ENCODE measurements around the gene SLC38A3.

DNA sequence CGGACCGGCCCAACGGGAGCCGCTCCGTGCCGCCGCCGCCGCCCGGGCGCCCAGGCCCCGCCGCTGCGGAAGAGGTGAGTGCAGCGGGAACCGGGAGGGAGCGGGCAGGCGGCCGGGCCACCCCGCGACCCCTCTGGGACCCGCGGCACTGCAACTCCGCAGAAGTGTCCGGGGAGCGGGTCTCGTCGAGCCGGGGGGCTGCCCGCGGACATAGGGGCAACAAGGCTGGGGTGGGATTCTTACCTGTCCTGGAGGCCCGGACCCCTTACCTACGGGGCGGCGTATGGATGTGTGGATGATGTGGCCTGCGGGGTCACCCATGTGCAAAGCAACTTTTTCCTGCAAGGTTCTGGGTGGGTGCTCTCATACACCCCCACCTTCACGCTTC lies 49.6 kb upstream of the SLC38A3 start:
- TF ChIP-seq CREB1 (CRISPR knock-in tag; IDR thresholded peaks at IDR 0.05; ENCODE audit: low read depth), result no peak
- TF ChIP-seq, protein P1, sequence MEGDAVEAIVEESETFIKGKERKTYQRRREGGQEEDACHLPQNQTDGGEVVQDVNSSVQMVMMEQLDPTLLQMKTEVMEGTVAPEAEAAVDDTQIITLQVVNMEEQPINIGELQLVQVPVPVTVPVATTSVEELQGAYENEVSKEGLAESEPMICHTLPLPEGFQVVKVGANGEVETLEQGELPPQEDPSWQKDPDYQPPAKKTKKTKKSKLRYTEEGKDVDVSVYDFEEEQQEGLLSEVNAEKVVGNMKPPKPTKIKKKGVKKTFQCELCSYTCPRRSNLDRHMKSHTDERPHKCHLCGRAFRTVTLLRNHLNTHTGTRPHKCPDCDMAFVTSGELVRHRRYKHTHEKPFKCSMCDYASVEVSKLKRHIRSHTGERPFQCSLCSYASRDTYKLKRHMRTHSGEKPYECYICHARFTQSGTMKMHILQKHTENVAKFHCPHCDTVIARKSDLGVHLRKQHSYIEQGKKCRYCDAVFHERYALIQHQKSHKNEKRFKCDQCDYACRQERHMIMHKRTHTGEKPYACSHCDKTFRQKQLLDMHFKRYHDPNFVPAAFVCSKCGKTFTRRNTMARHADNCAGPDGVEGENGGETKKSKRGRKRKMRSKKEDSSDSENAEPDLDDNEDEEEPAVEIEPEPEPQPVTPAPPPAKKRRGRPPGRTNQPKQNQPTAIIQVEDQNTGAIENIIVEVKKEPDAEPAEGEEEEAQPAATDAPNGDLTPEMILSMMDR (conservative IDR thresholded peaks at IDR 0.05; ENCODE audit: low read depth in 2 of 2), result no peak

Measured in GM23338 (cell line).